Right lobe of liver (tissue), 6 donors: ENCODE results near the gene GABARAPL2. TPM values are rescaled to one million over a fixed set of nuclear protein-coding genes. Genes with fewer than 3 reads are reported as not detected.

ENCODE experiments used
- ATAC-seq, 4 donors: fragments of 200-7000 bp; cut with Tn5 transposase; one replicate each; pipeline ENCODE4 v1.9.1; 2020; ENCODE audit warnings: mild to moderate bottlenecking in 4 of 4, moderate library complexity in 4 of 4
- DNase-seq, 3 donors: peaks; one replicate each; pipeline ENCODE4 v3.0.0-alpha.2; 2020
- H3K27ac ChIP-seq, 3 donors: fragments of 200-600 bp; one replicate each; pipeline ENCODE4 v1.8.0; 2022
- H3K27me3 ChIP-seq, 2 donors: fragments of 200-600 bp; one replicate each; pipeline ENCODE4 v1.8.0; 2022
- H3K36me3 ChIP-seq, 4 donors: fragments of 200-600 bp; sonication (generic) in 1 of 4; one replicate each; pipeline versions ENCODE4 v1.5.1 to v1.8.0; 2017 to 2022; ENCODE audit warnings: control low read depth in 1 of 4
- H3K4me1 ChIP-seq, 4 donors: fragments of 200-600 bp; sonication (generic) in 1 of 4; one replicate each; pipeline versions ENCODE4 v1.5.1 to v1.8.0; 2017 to 2022; ENCODE audit warnings: control low read depth in 1 of 4
- H3K4me3 ChIP-seq, 3 donors: fragments of 200-600 bp; one replicate each; pipeline ENCODE4 v1.8.0; 2022
- H3K9me3 ChIP-seq, 4 donors: fragments of 200-600 bp; sonication (generic) in 1 of 4; one replicate each; pipeline versions ENCODE4 v1.5.1 to v1.8.0; 2017 to 2022; ENCODE audit warnings: control low read depth in 1 of 4
- CTCF ChIP-seq, 4 donors: fragments of 200-600 bp in 3 of 4; fragments of 450-650 bp in 1 of 4; IDR thresholded peaks; one replicate each; pipeline versions ENCODE4 v1.5.1 to v1.8.0; 2016 to 2022; ENCODE audit warnings: antibody characterized with exemption in 4 of 4, mild to moderate bottlenecking in 2 of 4
- POLR2A ChIP-seq: fragments of 450-650 bp; IDR thresholded peaks from one replicate; pipeline ENCODE4 v1.6.1; 2017; ENCODE audit warnings: antibody characterized with exemption, mild to moderate bottlenecking
- WGBS: methylation state at CpG from one replicate; pipeline ENCODE4 v1.1.6; 2018; ENCODE audit warnings: low coverage, low lambda C conversion rate; ENCODE audit not compliant: insufficient coverage; ENCODE audit errors: missing lambda C conversion rate; 5-methylcytosine and 5-hydroxymethylcytosine counted together
- intact Hi-C, 2 donors: fragments of 100-400 bp; cut with DNase I; formaldehyde crosslinking; loops; one replicate each; pipeline versions ENCODE4 v1.11.2 to v1.14.1; 2022
- total RNA-seq, 6 experiments: library from RNA; depleted of rRNA in 2 of 6; stranded (reverse); fragments of >200 nt in 2 of 6; fragmentation: NEBNext Ultra II Directional in 3 of 6; extraction: Animal tissue kit (Norgen Biotek cat#: 25700) in 3 of 6; gene quantifications; one replicate each; pipeline versions ENCODE4 v1.1.0 to v1.2.4, GENCODE V29; 2016 to 2023
- donor health status: DM: no; HTN: yes; CAD: no.
- donor health status: DM: no; HTN: no; CAD: no.
- donor health status: DM: no; HTN: no; CAD: no.
- donor health status: DM: no; HTN: yes; CAD: no.
- donor health status: DM: no; HTN: yes; CAD: no.

Gene GABARAPL2
- total RNA-seq, 6 experiments from 2014 or later: 33.4 to 46.5 (median 42.4) TPM

DNA sequence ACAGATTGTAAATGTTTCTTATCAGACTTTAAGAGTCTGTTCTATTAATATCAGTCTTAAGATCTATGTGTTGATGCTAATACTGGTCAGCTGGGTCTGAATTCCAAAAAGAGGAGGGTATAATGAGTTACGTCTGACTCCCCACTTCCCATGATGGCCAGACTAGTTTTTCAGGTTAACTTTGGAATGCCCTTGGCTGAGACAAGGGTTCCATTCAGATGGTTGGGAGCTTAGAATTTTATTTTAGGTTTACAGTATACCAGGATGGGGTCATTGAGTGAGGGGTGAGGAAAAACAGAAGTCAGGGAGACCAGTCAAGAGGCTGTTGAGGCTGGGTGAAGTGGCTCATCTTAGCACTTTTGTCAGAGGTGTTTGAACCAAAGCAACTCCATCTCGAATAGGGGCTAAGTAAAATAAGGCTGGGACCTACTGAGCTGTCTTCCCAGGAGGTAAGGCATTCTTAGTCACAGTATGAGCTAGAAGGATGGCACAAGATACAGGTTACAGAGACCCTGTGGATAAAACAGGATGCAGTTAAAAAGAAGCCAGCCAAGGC, 7.3 kb upstream of the GABARAPL2 start:
- no peak for TF ChIP-seq POLR2A
- no peak for TF ChIP-seq CTCF (IDR thresholded peaks at IDR 0.05)
- Histone ChIP-seq H3K4me3 (no peak overlapping the region), H3K27me3 (no peaks in the 10 kb centered on the region), H3K9me3 (no peaks in the 10 kb centered on the region), H3K36me3 (no peaks in the 10 kb centered on the region), H3K27ac (no peak overlapping the region), H3K4me1 (peaks cover 0 to 6% (median 0%) of the 10 kb centered on the region in 4 donors)
- WGBS: 56% methylated on average over 2 of the region's 2 CpGs
- intact Hi-C loops: no loop called here
- DNase-seq (no peak), ATAC-seq (no peak)

DNA sequence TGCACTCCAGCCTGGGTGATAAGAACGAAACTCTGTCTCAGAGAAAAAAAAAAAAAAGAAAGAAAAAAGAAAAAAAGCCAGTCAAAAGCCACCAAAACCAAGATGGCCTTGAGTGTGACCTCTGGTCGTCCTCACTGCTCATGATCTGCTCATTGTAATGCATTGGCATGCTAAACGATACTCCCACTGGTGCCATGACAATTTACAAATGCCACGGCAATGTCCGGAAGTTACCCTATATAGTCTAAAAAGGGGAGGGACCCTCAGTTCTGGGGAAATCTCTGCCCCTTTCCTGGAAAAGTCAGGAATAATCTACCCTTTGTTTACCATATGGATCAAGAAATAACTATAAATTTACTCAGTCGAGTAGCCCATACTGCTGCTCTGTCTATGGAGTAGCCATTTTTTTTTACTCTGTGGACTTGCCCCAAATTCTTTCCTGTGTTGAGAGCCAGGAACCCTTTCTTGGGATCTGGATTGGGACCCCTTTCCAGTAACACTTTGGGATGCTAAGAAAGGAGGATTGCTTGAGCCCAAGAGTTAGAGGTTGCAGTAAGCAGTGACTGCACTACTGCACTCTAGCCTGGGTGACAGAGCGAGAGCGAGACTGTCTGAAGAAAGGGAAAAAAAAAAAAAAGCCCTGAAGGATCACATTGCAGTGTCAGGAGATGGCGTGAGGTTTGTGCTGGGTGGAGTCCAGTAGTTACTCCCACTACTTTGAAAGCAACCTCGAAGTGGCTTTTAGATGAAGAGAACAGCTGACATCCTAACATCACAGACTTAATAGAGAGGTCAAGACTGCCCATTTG, 6.4 kb upstream of the GABARAPL2 start:
- TF ChIP-seq CTCF (IDR thresholded peaks at IDR 0.05) (no peak), POLR2A (no peak)
- no peak for DNase-seq
- H3K27me3 ChIP-seq: no peaks in the 10 kb centered on the region
- no peak overlapping the region for H3K27ac ChIP-seq
- H3K9me3 ChIP-seq: no peaks in the 10 kb centered on the region
- 33% methylated on average over 7 of the region's 10 CpGs for WGBS
- H3K4me1 ChIP-seq: peaks cover 0 to 5% (median 0%) of the 10 kb centered on the region in 4 donors
- intact Hi-C loops: no loop called here
- ATAC-seq: no peak
- H3K36me3 ChIP-seq: no peaks in the 10 kb centered on the region
- no peak overlapping the region for H3K4me3 ChIP-seq

DNA sequence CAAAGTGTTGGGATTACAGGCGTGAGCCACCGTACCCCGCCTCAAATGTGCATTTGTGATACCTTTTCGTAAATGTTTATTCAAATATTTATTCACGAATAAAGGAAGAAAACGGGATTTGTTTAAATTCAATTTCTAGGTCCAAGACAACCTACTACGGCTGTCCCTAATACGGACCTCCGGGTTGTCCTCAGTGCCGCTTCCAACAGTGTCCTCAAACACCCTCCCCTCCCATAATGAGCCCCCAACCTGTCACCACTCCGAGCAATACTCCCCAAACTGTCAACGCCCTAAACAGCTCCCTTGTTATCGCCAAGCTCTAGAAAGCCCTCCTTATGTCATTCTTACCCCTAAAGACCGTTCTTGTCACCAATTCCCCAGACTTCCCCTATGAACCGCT, 539 bp upstream of the GABARAPL2 start:
- DNase-seq: no peak
- intact Hi-C loops: no loop called here
- 7% methylated on average over 13 of the region's 15 CpGs for WGBS
- Histone ChIP-seq H3K36me3 (peaks cover 0 to 27% (median 4%) of the 10 kb centered on the region in 4 donors), H3K9me3 (no peaks in the 10 kb centered on the region), H3K27ac (peak overlapping the region; percentile 30 to 83 (median 69)), H3K27me3 (no peaks in the 10 kb centered on the region), H3K4me1 (peaks cover 0 to 17% (median 0%) of the 10 kb centered on the region in 4 donors), H3K4me3 (peak overlapping the region; percentile 90 to 100 (median 99))
- peak in 1 of 4 donors; percentile 4 for ATAC-seq
- TF ChIP-seq CTCF (IDR thresholded peaks at IDR 0.05): no peak
- TF ChIP-seq POLR2A: no peak

DNA sequence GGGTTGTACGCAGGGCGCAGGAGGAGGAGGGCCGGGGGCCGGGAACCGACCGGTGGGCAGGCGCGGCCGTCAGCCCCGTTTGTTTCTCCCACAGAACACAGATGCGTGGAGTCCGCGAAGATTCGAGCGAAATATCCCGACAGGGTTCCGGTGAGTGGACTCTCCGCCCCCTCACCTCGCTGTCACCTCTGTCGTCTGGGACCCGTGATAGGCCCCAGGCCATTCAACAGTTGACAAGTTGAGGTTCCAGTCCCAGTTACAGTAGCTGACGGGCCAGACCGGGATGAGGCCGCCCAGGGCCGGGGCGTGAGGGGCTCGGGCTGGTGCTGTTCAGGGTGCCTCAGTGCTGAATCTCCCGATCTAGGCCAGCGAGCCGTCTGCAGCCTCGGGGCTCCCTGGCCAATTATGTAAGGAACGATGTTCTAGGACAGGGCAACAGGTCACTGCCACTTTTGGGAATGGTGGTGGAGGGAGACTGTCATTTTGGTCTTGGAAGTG, 628 bp downstream of the GABARAPL2 start:
- TF ChIP-seq CTCF (IDR thresholded peaks at IDR 0.05) (no peak), POLR2A (no peak)
- intact Hi-C loops: no loop called here
- H3K27me3 ChIP-seq: no peaks in the 10 kb centered on the region
- H3K4me1 ChIP-seq: peaks cover 0 to 17% (median 0%) of the 10 kb centered on the region in 4 donors
- peaks cover 0 to 37% (median 7%) of the 10 kb centered on the region in 4 donors for H3K36me3 ChIP-seq
- ATAC-seq (peak; percentile 3 to 34 (median 17)), DNase-seq (no peak)
- H3K27ac ChIP-seq: peak overlapping the region; percentile 64 to 83 (median 69)
- H3K9me3 ChIP-seq: no peaks in the 10 kb centered on the region
- 0% methylated on average over 5 of the region's 32 CpGs for WGBS
- peak overlapping the region; percentile 90 to 100 (median 99) for H3K4me3 ChIP-seq
